Measurements from ENCODE around the gene DSCAM. TPM values are rescaled to one million over a fixed set of nuclear protein-coding genes. Genes with fewer than 3 reads are reported as not detected.

The DSCAM gene
- total RNA-seq, 1 experiment from 2014 or later = 0.13 TPM

DNA sequence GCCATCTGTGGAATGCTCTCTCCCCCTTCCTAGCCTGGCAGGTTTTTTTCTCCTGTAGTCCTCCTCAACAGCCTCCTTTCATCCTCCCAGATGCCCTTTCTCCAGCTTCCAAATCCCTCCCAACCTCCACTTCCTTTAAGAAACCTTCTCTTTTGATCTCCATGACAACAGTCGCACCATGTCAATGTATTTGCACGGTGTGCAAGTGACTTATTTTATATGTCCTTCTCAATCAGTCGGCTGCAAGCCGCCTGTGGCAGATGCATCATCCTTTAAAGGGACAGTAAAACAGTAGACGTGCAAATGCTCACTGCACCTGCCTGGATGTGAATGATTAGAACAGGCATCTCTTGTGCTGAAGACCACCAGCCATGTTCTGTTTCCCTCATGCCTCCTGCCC lies 694.5 kb downstream of the DSCAM start (continued):
- TF ChIP-seq, protein P1, sequence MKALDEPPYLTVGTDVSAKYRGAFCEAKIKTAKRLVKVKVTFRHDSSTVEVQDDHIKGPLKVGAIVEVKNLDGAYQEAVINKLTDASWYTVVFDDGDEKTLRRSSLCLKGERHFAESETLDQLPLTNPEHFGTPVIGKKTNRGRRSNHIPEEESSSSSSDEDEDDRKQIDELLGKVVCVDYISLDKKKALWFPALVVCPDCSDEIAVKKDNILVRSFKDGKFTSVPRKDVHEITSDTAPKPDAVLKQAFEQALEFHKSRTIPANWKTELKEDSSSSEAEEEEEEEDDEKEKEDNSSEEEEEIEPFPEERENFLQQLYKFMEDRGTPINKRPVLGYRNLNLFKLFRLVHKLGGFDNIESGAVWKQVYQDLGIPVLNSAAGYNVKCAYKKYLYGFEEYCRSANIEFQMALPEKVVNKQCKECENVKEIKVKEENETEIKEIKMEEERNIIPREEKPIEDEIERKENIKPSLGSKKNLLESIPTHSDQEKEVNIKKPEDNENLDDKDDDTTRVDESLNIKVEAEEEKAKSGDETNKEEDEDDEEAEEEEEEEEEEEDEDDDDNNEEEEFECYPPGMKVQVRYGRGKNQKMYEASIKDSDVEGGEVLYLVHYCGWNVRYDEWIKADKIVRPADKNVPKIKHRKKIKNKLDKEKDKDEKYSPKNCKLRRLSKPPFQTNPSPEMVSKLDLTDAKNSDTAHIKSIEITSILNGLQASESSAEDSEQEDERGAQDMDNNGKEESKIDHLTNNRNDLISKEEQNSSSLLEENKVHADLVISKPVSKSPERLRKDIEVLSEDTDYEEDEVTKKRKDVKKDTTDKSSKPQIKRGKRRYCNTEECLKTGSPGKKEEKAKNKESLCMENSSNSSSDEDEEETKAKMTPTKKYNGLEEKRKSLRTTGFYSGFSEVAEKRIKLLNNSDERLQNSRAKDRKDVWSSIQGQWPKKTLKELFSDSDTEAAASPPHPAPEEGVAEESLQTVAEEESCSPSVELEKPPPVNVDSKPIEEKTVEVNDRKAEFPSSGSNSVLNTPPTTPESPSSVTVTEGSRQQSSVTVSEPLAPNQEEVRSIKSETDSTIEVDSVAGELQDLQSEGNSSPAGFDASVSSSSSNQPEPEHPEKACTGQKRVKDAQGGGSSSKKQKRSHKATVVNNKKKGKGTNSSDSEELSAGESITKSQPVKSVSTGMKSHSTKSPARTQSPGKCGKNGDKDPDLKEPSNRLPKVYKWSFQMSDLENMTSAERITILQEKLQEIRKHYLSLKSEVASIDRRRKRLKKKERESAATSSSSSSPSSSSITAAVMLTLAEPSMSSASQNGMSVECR (CRISPR knock-in tag; IDR thresholded peaks at IDR 0.05; ENCODE audit: borderline replicate concordance) = no peak
- TF ChIP-seq E2F5 (CRISPR knock-in tag; IDR thresholded peaks at IDR 0.05) (no peak), ZBTB21 (CRISPR knock-in tag; IDR thresholded peaks at IDR 0.05; ENCODE audit: borderline replicate concordance) (no peak), ZSCAN18 (CRISPR knock-in tag; IDR thresholded peaks at IDR 0.05) (no peak), ZNF317 (CRISPR knock-in tag; IDR thresholded peaks at IDR 0.05; ENCODE audit: borderline replicate concordance, low read depth) (no peak), CTCF (IDR thresholded peaks at IDR 0.05) (no peak), CBFB (CRISPR knock-in tag; IDR thresholded peaks at IDR 0.05; ENCODE audit: low read depth) (no peak)

- Mint-ChIP-seq H3K9me3 (no peaks in the 10 kb centered on the region), H3K27me3 (ENCODE audit: low read depth) (no peaks in the 10 kb centered on the region), H3K4me1 (peaks cover 5% of the 10 kb centered on the region), H3K36me3 (no peaks in the 10 kb centered on the region), H3K4me3 (no peak overlapping the region), H3K27ac (no peak overlapping the region)
- ChIA-PET POLR2A (interaction anchor here (0.6 kb wide), 1 partner anchor 226 kb away, joined by 3 read pairs; no protein-coding TSS in a partner anchor), CTCF (interaction anchor here (1.0 to 1.4 kb wide), 2 partner anchors 235 to 285 kb away, joined by 3 to 5 read pairs; partner anchors contain the start of gene PCP4)
- ATAC-seq (no peak), DNase-seq (ENCODE audit: low spot score) (no peak)
- no peak for TF ChIP-seq ZNF219 (CRISPR knock-in tag; IDR thresholded peaks at IDR 0.05; ENCODE audit: borderline replicate concordance)
- TF ChIP-seq TEAD4 (CRISPR knock-in tag; IDR thresholded peaks at IDR 0.05) = no peak
- no peak for TF ChIP-seq USF2 (CRISPR knock-in tag; IDR thresholded peaks at IDR 0.05)
- no peak for TF ChIP-seq ZNF121 (CRISPR knock-in tag; IDR thresholded peaks at IDR 0.05)
- no peak for TF ChIP-seq PRRX2 (CRISPR knock-in tag; IDR thresholded peaks at IDR 0.05)
- TF ChIP-seq ATF6 (CRISPR knock-in tag; IDR thresholded peaks at IDR 0.05) = no peak
- TF ChIP-seq ZNF396 (CRISPR knock-in tag; IDR thresholded peaks at IDR 0.05; ENCODE audit: borderline replicate concordance) = no peak
- TF ChIP-seq NFYB (CRISPR knock-in tag; conservative IDR thresholded peaks at IDR 0.05; ENCODE audit: low read depth) = no peak
- no peak for TF ChIP-seq ATF3 (CRISPR knock-in tag; conservative IDR thresholded peaks at IDR 0.05)
- TF ChIP-seq, protein P2, sequence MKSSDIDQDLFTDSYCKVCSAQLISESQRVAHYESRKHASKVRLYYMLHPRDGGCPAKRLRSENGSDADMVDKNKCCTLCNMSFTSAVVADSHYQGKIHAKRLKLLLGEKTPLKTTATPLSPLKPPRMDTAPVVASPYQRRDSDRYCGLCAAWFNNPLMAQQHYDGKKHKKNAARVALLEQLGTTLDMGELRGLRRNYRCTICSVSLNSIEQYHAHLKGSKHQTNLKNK (CRISPR knock-in tag; IDR thresholded peaks at IDR 0.05) = no peak
Observed at GRCh38 chr21:40151611-40152010, 695.3 kb downstream of the DSCAM start.
